ENCODE data around the gene MTG1.

The MTG1 gene

GRCh38 chr10:133471300-133472109 lies 77.5 kb downstream of the MTG1 start:
- no peaks in the 10 kb centered on the region for H3K9me3 Mint-ChIP-seq
- H3K27me3 Mint-ChIP-seq, result no peaks in the 10 kb centered on the region
- no peak overlapping the region for H3K27ac Mint-ChIP-seq
- no peak overlapping the region for H3K4me3 Mint-ChIP-seq
- DNase-seq, result no peak
- peaks cover 17% of the 10 kb centered on the region for H3K36me3 Mint-ChIP-seq (ENCODE audit: low read depth)
- H3K4me1 Mint-ChIP-seq (ENCODE audit: low read depth), result peaks cover 25% of the 10 kb centered on the region
